Activated T-helper 9 cell treated with anti-CD3 and anti-CD28 coated beads, Interleukin-2, amount 50 U/mL, for 16 hours (primary cell): ENCODE results near the gene TREH.
"Not testable (repeated sequence)": the region's sequence is repeated elsewhere in the genome, so short reads cannot be mapped to it uniquely, and the experiment has no call there.

ENCODE experiments used
- DNase-seq: peaks from one replicate; pipeline ENCODE4 v3.0.0-alpha.2; 2020; ENCODE audit warnings: low read depth

The TREH gene

GRCh38 chr11:118679483-118679882 is at the start of gene TREH:
Gene TREH (minus strand): TSS chr11:118679650. CDS start chr11:118679627, 23 bp downstream.
- no peak for DNase-seq

GRCh38 chr11:118728112-118728511 is 48.7 kb upstream of the TREH start:
- not testable (repeated sequence) for DNase-seq

GRCh38 chr11:118727721-118728066 is 48.2 kb upstream of the TREH start:
- not testable (repeated sequence) for DNase-seq

GRCh38 chr11:118727001-118727720 is 47.7 kb upstream of the TREH start:
- DNase-seq: not testable (repeated sequence)

GRCh38 chr11:118721478-118722015 is 42.1 kb upstream of the TREH start:
- not testable (repeated sequence) for DNase-seq

GRCh38 chr11:118720740-118721139 is 41.3 kb upstream of the TREH start:
- DNase-seq: not testable (repeated sequence)

GRCh38 chr11:118720078-118720477 is 40.6 kb upstream of the TREH start:
- DNase-seq: not testable (repeated sequence)

GRCh38 chr11:118718562-118718961 is 39.1 kb upstream of the TREH start:
- DNase-seq: not testable (repeated sequence)

- DNase-seq: not testable (repeated sequence)
Measured at GRCh38 chr11:118717733-118718132, 38.3 kb upstream of the TREH start.

- DNase-seq: not testable (repeated sequence)
Measured at GRCh38 chr11:118717221-118717620, 37.8 kb upstream of the TREH start.

GRCh38 chr11:118715837-118716260 is 36.4 kb upstream of the TREH start:
- DNase-seq: no peak

- DNase-seq: no peak
Measured at GRCh38 chr11:118715245-118715831, 35.9 kb upstream of the TREH start.

- DNase-seq: no peak
Measured at GRCh38 chr11:118714816-118715215, 35.4 kb upstream of the TREH start.

GRCh38 chr11:118714416-118714815 is 35.0 kb upstream of the TREH start:
- DNase-seq: not testable (repeated sequence)

GRCh38 chr11:118708296-118708695 is 28.8 kb upstream of the TREH start:
- no peak for DNase-seq

GRCh38 chr11:118706546-118706825 is 27.0 kb upstream of the TREH start:
- no peak for DNase-seq

GRCh38 chr11:118705791-118706545 is 26.5 kb upstream of the TREH start:
- DNase-seq: no peak

- DNase-seq: no peak
Measured at GRCh38 chr11:118705111-118705741, 25.8 kb upstream of the TREH start.

GRCh38 chr11:118703563-118704106 is 24.2 kb upstream of the TREH start:
- DNase-seq: no peak

GRCh38 chr11:118699506-118700220 is 20.2 kb upstream of the TREH start:
- no peak for DNase-seq

- no peak for DNase-seq
Measured at GRCh38 chr11:118697346-118697745, 17.9 kb upstream of the TREH start.
